ENCODE results near the gene NAA35.
"Not testable (repeated sequence)": the region's sequence is repeated elsewhere in the genome, so short reads cannot be mapped to it uniquely, and the experiment has no call there.

The NAA35 gene

GRCh38 chr9:85940832-85941621 is at the start of gene NAA35:
Gene NAA35 (plus strand): TSS chr9:85941146. CDS start chr9:85942160, 1,014 bp downstream.
- peak; percentile 99 for DNase-seq

GRCh38 chr9:85892401-85892800 is 48.5 kb upstream of the NAA35 start:
- DNase-seq: no peak

GRCh38 chr9:85895685-85896084 is 45.3 kb upstream of the NAA35 start:
- DNase-seq: no peak

- DNase-seq: no peak
Observed at GRCh38 chr9:85897848-85898247, 43.1 kb upstream of the NAA35 start.

- DNase-seq: no peak
Observed at GRCh38 chr9:85898332-85898731, 42.6 kb upstream of the NAA35 start.

- no peak for DNase-seq
Observed at GRCh38 chr9:85899388-85899787, 41.6 kb upstream of the NAA35 start.

- peak; percentile 16 to 18 for DNase-seq
Observed at GRCh38 chr9:85900504-85901201, 40.3 kb upstream of the NAA35 start.

- DNase-seq: no peak
Observed at GRCh38 chr9:85904975-85905374, 36.0 kb upstream of the NAA35 start.

- no peak for DNase-seq
Observed at GRCh38 chr9:85905957-85906356, 35.0 kb upstream of the NAA35 start.

GRCh38 chr9:85909390-85909789 is 31.6 kb upstream of the NAA35 start:
- DNase-seq: no peak

GRCh38 chr9:85914108-85914507 is 26.8 kb upstream of the NAA35 start:
- DNase-seq: no peak

GRCh38 chr9:85917756-85918155 is 23.2 kb upstream of the NAA35 start:
- no peak for DNase-seq

GRCh38 chr9:85925493-85925892 is 15.5 kb upstream of the NAA35 start:
- no peak for DNase-seq

- DNase-seq: no peak
Observed at GRCh38 chr9:85927076-85927475, 13.9 kb upstream of the NAA35 start.

- no peak for DNase-seq
Observed at GRCh38 chr9:85931495-85931894, 9.5 kb upstream of the NAA35 start.

GRCh38 chr9:85935950-85936349 is 5.0 kb upstream of the NAA35 start:
- DNase-seq: not testable (repeated sequence)

- no peak for DNase-seq
Observed at GRCh38 chr9:85940275-85940831, 593 bp upstream of the NAA35 start.

- no peak for DNase-seq
Observed at GRCh38 chr9:85941622-85941940, 635 bp downstream of the NAA35 start.

GRCh38 chr9:85941966-85942912 is 1.3 kb downstream of the NAA35 start:
- no peak for DNase-seq

- no peak for DNase-seq
Observed at GRCh38 chr9:85942913-85943709, 2.2 kb downstream of the NAA35 start.

- no peak for DNase-seq
Observed at GRCh38 chr9:85943757-85944430, 2.9 kb downstream of the NAA35 start.

GRCh38 chr9:85944672-85945071 is 3.7 kb downstream of the NAA35 start:
- DNase-seq: no peak
